ENCODE measurements around the gene TRIO.
"Not testable (repeated sequence)": the region's sequence is repeated elsewhere in the genome, so short reads cannot be mapped to it uniquely, and the experiment has no call there.

Gene TRIO

DNA sequence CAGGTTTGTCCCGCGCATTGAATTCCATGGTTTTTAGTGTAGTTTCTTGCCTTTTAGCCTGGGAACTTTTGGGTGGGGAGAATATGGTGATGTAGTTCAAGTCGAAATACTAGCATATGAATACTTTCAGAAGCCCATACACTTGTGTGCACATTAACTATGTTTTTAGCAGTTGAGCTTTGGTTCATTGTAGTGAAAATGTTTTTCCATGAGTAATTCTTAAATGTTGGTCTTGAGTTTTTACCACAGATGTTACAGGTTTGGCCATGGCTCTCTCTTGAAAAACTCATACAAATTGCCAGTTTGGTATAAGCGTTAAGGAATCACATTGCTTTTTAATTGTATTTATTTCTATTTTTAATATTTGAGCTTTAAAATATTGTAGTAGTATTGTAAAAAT lies 45.6 kb downstream of the TRIO start:
- no peak for DNase-seq

- no peak for DNase-seq
These were observed 46.5 kb downstream of the TRIO start for GRCh38 chr5:14189680-14190079.

GRCh38 chr5:14190194-14191164 lies 47.3 kb downstream of the TRIO start:
- DNase-seq: no peak

GRCh38 chr5:14191325-14191724 lies 48.2 kb downstream of the TRIO start:
- no peak for DNase-seq

GRCh38 chr5:14193496-14193895 lies 50.4 kb downstream of the TRIO start:
- no peak for DNase-seq

DNA sequence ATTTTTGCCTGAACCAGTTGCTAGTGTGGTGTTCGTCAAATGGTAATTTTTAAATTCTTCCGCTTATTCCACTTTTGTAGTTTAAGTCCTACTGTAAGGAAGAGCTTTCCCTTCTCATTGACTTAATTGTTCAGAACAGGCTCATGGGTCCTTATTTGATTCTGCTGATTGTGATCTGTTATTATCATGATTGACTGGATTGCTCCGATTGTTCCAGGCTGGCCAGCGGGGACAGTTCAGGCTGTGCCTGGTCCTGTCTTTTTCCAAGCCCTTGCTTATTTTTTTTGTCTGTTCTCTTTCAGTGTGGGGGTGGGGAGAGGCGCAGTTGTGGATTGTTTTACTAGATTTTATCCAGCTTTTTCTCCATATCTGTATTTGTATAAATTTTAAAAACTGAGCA lies 52.4 kb downstream of the TRIO start:
- no peak for DNase-seq

DNA sequence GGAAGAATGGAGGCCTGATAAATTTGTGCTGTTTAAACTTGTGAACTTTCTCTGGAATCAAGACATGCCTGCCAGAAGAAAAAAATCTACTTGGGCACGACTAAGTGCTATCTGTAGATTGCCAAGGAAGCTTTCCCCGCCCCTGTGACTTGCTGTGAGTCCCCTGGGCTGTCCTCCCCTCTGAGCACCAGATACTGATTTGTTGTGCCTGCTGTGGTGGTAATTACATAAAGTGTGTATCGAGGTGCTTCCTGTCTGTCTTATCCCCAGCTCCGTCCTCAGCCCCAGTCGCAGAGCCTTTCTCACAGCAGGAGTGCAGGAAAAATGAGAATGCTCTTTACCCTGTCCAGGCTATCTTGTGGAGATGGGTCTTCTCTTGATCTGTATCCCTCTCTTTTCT lies 53.9 kb downstream of the TRIO start:
- no peak for DNase-seq

DNA sequence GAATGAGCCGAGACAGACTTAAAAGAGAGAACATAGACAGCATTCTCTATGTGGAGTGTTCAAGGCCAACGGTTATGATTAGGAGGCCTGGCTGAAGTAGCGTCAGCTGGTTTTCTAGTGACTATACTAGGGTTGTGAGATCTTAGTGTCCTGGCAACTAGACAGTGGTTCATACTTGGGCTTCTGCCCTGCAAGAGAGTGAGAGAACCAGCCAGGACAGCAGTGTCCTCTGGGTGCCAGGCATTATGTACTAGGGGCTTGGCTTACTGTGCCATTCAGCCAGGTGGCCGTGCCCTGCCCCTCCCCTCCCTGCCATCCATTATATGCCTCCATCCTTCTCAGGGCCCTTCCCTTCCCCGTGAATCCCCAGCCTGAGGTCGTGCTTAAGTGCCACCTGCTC lies 56.8 kb downstream of the TRIO start:
- DNase-seq: no peak

DNA sequence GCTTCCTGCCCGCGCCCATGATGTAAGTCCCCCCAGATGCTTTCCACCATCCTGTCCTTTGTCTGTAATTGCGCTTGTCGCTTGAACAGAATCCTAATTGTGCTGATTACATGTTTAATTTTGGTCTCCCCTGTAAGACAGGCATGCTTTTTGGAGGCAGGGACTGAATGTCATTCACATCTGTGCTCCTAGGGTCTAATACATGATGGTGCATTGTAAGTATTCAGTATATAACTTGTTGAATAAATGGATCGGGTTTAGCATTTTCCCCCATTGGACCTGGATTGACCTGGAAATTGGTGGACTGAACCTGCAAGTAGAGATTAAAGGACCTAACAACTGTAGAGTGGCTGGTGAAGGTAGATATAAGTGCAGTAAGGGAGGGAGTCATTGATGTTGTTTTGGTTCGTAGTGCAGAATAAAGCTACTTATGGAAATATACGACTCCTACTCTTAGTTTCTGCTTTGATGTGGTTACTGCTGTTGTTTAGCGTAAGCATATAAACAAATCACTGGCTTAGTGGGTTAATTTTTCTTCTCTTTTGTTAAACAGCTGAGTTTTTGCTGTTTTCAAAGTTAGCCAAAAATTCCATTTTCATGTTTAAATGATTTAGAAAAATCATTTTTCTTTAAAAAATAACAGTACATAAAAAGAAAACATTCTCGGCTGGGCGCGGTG lies 57.3 kb downstream of the TRIO start:
- DNase-seq: no peak

DNA sequence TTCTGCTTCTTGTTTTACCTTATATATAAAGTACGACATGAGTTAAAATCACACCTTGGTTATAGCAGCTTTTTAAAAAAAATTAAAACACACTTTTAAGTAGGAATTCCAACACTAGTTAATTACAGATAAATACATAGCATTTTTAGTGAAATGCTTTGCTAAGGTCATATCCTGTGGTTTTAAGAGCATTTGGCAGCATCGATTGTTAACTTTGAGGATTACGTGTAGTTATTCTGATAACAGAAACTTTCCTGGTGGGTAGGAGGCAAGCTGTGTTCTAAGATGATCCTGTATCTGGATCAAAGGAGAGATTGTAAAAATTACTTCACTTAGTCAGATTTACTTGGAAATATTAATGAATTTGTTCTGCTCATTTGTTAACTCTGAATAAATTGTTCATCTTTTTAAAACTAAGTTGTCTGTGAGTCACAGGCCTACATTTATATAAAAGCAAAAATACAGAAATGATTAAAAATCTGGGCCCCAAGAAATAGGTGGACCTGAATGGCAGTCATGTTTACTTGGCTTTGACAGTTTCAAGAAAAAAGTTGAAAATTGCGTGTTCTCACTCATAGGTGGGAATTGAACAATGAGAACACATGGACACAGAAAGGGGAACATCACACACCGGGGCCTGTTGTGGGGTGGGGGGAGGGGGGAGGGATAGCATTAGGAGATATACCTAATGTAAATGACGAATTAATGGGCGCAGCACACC lies 58.3 kb downstream of the TRIO start:
- DNase-seq: no peak

DNA sequence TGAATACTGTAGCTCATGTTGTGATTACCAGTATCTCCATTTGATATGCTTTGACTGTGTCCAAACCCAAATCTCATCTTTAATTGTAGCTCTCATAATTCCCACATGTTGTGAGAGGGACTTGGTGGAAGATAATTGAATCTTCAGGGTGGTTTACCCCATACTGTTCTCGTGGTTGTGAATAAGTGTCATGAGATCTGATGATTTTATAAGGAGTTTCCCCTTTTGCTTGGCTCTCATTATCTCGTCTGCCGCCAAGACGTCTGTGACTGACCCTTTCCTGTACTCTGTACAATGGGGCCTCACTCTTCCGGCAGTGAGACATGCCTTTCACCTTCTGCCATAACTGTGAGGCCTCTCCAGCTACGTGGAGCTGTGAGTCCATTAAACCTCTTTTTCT lies 59.3 kb downstream of the TRIO start:
- DNase-seq: no peak

- no peak for DNase-seq
These were observed 61.0 kb downstream of the TRIO start for GRCh38 chr5:14204011-14204670.

- no peak for DNase-seq
These were observed 61.7 kb downstream of the TRIO start for GRCh38 chr5:14204785-14205321.

DNA sequence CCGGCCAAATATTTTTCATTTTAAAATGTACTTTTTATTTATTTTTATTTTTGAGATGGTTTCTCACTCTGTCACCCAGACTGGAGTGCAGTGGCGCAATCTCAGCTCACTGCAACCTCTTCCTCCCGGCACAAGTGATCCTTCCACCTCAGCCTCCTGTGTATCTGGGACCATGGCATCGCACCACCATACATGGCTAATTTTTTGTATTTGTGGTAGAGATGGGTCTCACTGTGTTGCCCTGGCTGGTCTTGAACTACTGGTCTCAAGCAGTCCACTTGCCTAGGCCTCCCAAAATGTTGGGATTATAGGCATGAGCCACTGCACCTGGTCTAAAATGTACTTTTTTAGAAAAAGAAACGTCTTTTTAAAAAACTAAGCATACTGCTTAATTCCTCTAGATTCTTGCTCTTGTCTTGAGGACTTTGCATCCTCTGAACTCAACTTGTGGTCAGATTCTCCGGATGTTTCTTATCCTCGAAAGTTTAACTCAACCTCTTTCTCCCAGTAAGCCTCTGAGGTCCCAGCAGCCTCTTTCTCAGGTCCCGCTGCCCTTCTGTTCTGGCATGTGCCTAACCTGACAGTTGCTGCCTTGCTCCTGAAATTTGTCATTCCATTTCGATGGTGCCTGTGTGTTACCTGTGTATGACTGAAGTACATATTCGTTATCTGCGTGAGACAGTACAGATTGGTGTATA lies 63.0 kb downstream of the TRIO start:
- no peak for DNase-seq

DNA sequence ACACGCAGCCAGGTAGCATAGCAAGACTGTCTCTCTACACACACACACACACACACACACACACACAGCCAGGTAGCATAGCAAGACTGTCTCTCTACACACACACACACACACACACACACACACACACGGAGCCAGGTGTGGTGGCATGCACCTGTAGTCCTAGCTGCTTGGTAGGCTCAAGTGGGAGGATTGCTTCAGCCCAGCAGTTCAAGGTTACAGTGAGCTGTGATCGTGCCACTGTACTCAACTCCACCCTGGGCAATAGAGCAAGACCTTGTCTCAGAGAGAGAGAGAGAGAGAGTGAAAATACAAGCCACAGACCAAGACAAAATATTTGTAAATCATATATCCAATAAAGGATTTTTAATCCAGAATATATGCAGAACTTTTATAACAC lies 64.3 kb downstream of the TRIO start:
- not testable (repeated sequence) for DNase-seq

- no peak for DNase-seq
These were observed 65.2 kb downstream of the TRIO start for GRCh38 chr5:14208071-14209021.

GRCh38 chr5:14209222-14209822 lies 66.2 kb downstream of the TRIO start:
- DNase-seq: no peak

DNA sequence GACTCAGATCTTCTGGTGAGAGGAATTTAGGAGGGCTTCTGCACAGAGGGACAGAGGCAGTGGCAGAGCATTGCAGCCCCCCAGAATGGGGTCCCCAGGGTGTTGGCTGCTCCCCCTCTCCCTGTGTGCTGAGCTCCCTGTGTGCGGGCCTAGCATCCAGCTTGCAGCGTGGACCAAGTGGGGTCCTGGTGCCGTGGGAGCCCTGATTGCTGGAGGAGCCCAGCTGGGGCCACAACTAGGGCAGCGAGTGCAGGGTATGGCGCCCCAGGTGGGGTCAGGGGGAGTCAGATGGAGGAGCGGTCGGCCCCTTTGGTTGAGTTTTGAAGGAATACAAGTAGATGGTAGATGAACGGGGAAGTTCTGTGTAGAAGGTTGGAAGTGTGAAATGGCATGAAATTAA lies 66.7 kb downstream of the TRIO start:
- no peak for DNase-seq

- DNase-seq: no peak
These were observed 67.6 kb downstream of the TRIO start for GRCh38 chr5:14210729-14211128.

All from stimulated activated CD4-positive, alpha-beta T cell treated with anti-CD3 and anti-CD28 coated beads, Interleukin-1b, Interleukin-23, amount 100 ng/mL, for 48 hours (primary cell).